GM19468 (cell line): Measurements from ENCODE around the gene SETDB2.

Experiments used
- ATAC-seq: cut with Tn5 transposase; IDR thresholded peaks from one replicate; pipeline ENCODE4 v1.9.1; 2021; ENCODE audit warnings: mild to moderate bottlenecking, moderate library complexity, moderate number of reproducible peaks; ENCODE audit not compliant: unreplicated experiment; ENCODE audit errors: extremely low read depth

Gene SETDB2

GRCh38 chr13:49428041-49428763, 15.9 kb upstream of the SETDB2 start:
- no peak for ATAC-seq

GRCh38 chr13:49429121-49429520, 15.0 kb upstream of the SETDB2 start:
- no peak for ATAC-seq

GRCh38 chr13:49435992-49436391, 8.1 kb upstream of the SETDB2 start:
- ATAC-seq, result no peak

- ATAC-seq, result no peak
These were observed 7.2 kb upstream of the SETDB2 start for GRCh38 chr13:49436890-49437289.

GRCh38 chr13:49437705-49438104, 6.4 kb upstream of the SETDB2 start:
- ATAC-seq, result no peak

GRCh38 chr13:49439609-49440008, 4.5 kb upstream of the SETDB2 start:
- no peak for ATAC-seq

GRCh38 chr13:49441312-49441711, 2.8 kb upstream of the SETDB2 start:
- no peak for ATAC-seq

GRCh38 chr13:49441846-49442245, 2.2 kb upstream of the SETDB2 start:
- ATAC-seq, result no peak

- no peak for ATAC-seq
These were observed 744 bp upstream of the SETDB2 start for GRCh38 chr13:49443357-49443703.

- ATAC-seq, result no peak
These were observed 686 bp downstream of the SETDB2 start for GRCh38 chr13:49444524-49445395.

GRCh38 chr13:49446473-49446872, 2.4 kb downstream of the SETDB2 start:
- ATAC-seq, result no peak

- no peak for ATAC-seq
These were observed 4.7 kb downstream of the SETDB2 start for GRCh38 chr13:49448753-49449152.

- ATAC-seq, result no peak
These were observed 6.2 kb downstream of the SETDB2 start for GRCh38 chr13:49450105-49450819.

- no peak for ATAC-seq
These were observed 8.8 kb downstream of the SETDB2 start for GRCh38 chr13:49452725-49453457.

- no peak for ATAC-seq
These were observed 9.4 kb downstream of the SETDB2 start for GRCh38 chr13:49453465-49453864.

GRCh38 chr13:49454388-49455006, 10.4 kb downstream of the SETDB2 start:
- ATAC-seq, result no peak

GRCh38 chr13:49455007-49455398, 10.9 kb downstream of the SETDB2 start:
- no peak for ATAC-seq

- no peak for ATAC-seq
These were observed 12.1 kb downstream of the SETDB2 start for GRCh38 chr13:49456156-49456555.

- ATAC-seq, result no peak
These were observed 13.1 kb downstream of the SETDB2 start for GRCh38 chr13:49457221-49457620.

- ATAC-seq, result no peak
These were observed 15.5 kb downstream of the SETDB2 start for GRCh38 chr13:49459580-49459979.
